K562 (cell line): ENCODE measurements around the gene LAX1. TPM values are rescaled to one million over a fixed set of nuclear protein-coding genes. Genes with fewer than 3 reads are reported as not detected.
A peak's percentile ranks its signal among the peaks of the same experiment; 100 is the strongest.

ENCODE experiments used
- BDP1 ChIP-seq: IDR thresholded peaks from 3 replicates; pipeline ENCODE4 v1.6.1; 2011; ENCODE audit not compliant: insufficient read length, insufficient read depth
- DPF2 ChIP-seq: fragments of 450-650 bp; IDR thresholded peaks from 2 replicates; pipeline ENCODE4 v1.6.1; 2016
- FIP1L1 ChIP-seq: fragments of 200-400 bp; formaldehyde crosslinking; IDR thresholded peaks from 2 replicates; pipeline ENCODE4 v1.6.1; 2018; ENCODE audit warnings: mild to moderate bottlenecking, low read depth, low read length; ENCODE audit not compliant: poor library complexity, severe bottlenecking
- GABPB1 ChIP-seq: sonication (generic); formaldehyde crosslinking; IDR thresholded peaks from 2 replicates; pipeline ENCODE4 v1.8.0; 2022; ENCODE audit warnings: mild to moderate bottlenecking, missing genetic modification reagents
- GATA2 ChIP-seq: sonication (generic); formaldehyde crosslinking; IDR thresholded peaks from 2 replicates; pipeline ENCODE4 v1.4.0; 2020; ENCODE audit warnings: mild to moderate bottlenecking, missing genetic modification reagents
- HDAC1 ChIP-seq, 2 experiments: fragments of 450-650 bp; IDR thresholded peaks; 2 replicates each; pipeline ENCODE4 v1.6.1; 2016 to 2017; ENCODE audit warnings: inconsistent platforms in 1 of 2, mild to moderate bottlenecking in 1 of 2, moderate library complexity in 1 of 2
- JUNB ChIP-seq: fragments of 450-650 bp; formaldehyde crosslinking; conservative IDR thresholded peaks from 2 replicates; pipeline ENCODE4 v1.4.0; 2020; ENCODE audit warnings: mild to moderate bottlenecking
- KAT7 ChIP-seq: sonication (generic); formaldehyde crosslinking; IDR thresholded peaks from 2 replicates; pipeline ENCODE4 v1.8.0; 2022; ENCODE audit warnings: missing genetic modification reagents, mild to moderate bottlenecking, borderline replicate concordance
- MTA1 ChIP-seq: fragments of 450-650 bp; IDR thresholded peaks from 2 replicates; pipeline ENCODE4 v1.6.1; 2017; ENCODE audit warnings: borderline replicate concordance
- MTA2 ChIP-seq: fragments of 450-650 bp; IDR thresholded peaks from 2 replicates; pipeline ENCODE4 v1.6.1; 2016; ENCODE audit warnings: low read depth
- MTA3 ChIP-seq: fragments of 450-650 bp; formaldehyde crosslinking; IDR thresholded peaks from 2 replicates; pipeline ENCODE4 v1.6.1; 2017; ENCODE audit warnings: mild to moderate bottlenecking, borderline replicate concordance
- NFIC ChIP-seq: fragments of 450-650 bp; IDR thresholded peaks from 2 replicates; pipeline ENCODE4 v1.6.1; 2017; ENCODE audit warnings: mild to moderate bottlenecking, inconsistent platforms
- SMARCE1 ChIP-seq: fragments of 450-650 bp; IDR thresholded peaks from 2 replicates; pipeline ENCODE4 v1.7.1; 2016; ENCODE audit warnings: mild to moderate bottlenecking
- ZBTB7A ChIP-seq: IDR thresholded peaks from 2 replicates; pipeline ENCODE4 v1.6.1; 2011; ENCODE audit warnings: low read depth, mild to moderate bottlenecking, low read length, moderate library complexity, borderline replicate concordance; ENCODE audit not compliant: control insufficient read depth
- ZFP36 ChIP-seq: fragments of 150-350 bp; IDR thresholded peaks from 2 replicates; pipeline ENCODE4 v1.6.1; 2018; ENCODE audit warnings: low read length, low read depth; ENCODE audit not compliant: partially characterized antibody
- ZFPM2 ChIP-seq: fragments of 250-450 bp; sonication (Bioruptor Pico); IDR thresholded peaks from 2 replicates; pipeline ENCODE4 v1.5.1; 2022; ENCODE audit warnings: mild to moderate bottlenecking
- ZNF274 ChIP-seq: IDR thresholded peaks from 2 replicates; pipeline ENCODE4 v1.6.1; 2011; ENCODE audit warnings: low read depth, mild to moderate bottlenecking, low read length, moderate library complexity, borderline replicate concordance
- ZNF699 ChIP-seq: fragments of 250-450 bp; sonication (Bioruptor Pico); IDR thresholded peaks from 2 replicates; pipeline ENCODE4 v1.8.0; 2021; ENCODE audit warnings: mild to moderate bottlenecking, moderate library complexity; ENCODE audit not compliant: insufficient replicate concordance
- ZNF707 ChIP-seq: fragments of 250-450 bp; sonication (Bioruptor Pico); conservative IDR thresholded peaks from 2 replicates; pipeline ENCODE4 v1.8.0; 2022; ENCODE audit warnings: inconsistent platforms, mild to moderate bottlenecking, moderate library complexity
- ZNF780A ChIP-seq: fragments of 250-450 bp; sonication (Bioruptor Pico); IDR thresholded peaks from 2 replicates; pipeline ENCODE4 v1.5.0; 2021; ENCODE audit warnings: mild to moderate bottlenecking
- polyA plus RNA-seq, 8 experiments: library from polyadenylated mRNA; depleted of rRNA in 4 of 8; stranded (reverse) in 5 of 8; unstranded in 3 of 8; fragments of >200 nt; fragmentation: Nextera tagmentation in 2 of 8; fragmentation: Illumina TruSeq in 1 of 8; extraction: Ambion mirVana in 2 of 8; extraction: Trizol in 1 of 8; gene quantifications; 2 replicates each; pipeline versions ENCODE4 v1.2.1 to v1.2.3, GENCODE V29; 2011 to 2014; ENCODE audit warnings: inconsistent platforms in 1 of 8, missing spikeins in 1 of 8
- total RNA-seq, 7 experiments: library from RNA; depleted of rRNA in 6 of 7; stranded (reverse); fragments of >200 nt in 6 of 7; fragmentation: Illumina TruSeq in 2 of 7; extraction: Trizol in 2 of 7; gene quantifications; 2 replicates each; pipeline versions ENCODE4 v1.2.1 to v1.2.3, GENCODE V29; 2011 to 2021; ENCODE audit warnings: low replicate concordance in 1 of 7
- TF ChIP-seq, protein P1 (sequence below): fragments of 450-650 bp; conservative IDR thresholded peaks from 2 replicates; pipeline ENCODE4 v1.6.1; 2016; ENCODE audit warnings: missing genetic modification characterization, low read depth, mild to moderate bottlenecking, control low read depth, missing compliant biosample characterization
- TF ChIP-seq, protein P2 (sequence below): IDR thresholded peaks from 3 replicates; pipeline ENCODE4 v1.6.1; 2011; ENCODE audit warnings: borderline replicate concordance, mild to moderate bottlenecking, moderate library complexity; ENCODE audit not compliant: insufficient read length; ENCODE audit errors: extremely low read depth
- TF ChIP-seq, protein P3 (sequence below), 3 experiments: fragments of 200-800 bp in 1 of 3; sonication (Bioruptor generic) in 1 of 3; sonication (generic) in 1 of 3; formaldehyde crosslinking in 1 of 3; IDR thresholded peaks; 2 replicates each; pipeline versions ENCODE4 v1.6.1 to v1.8.0; 2016 to 2022; ENCODE audit warnings: mild to moderate bottlenecking in 2 of 3, missing compliant biosample characterization in 2 of 3, missing genetic modification characterization in 2 of 3, missing genetic modification reagents in 1 of 3
- TF ChIP-seq, protein P4 (sequence below): fragments of 450-650 bp; IDR thresholded peaks from 2 replicates; pipeline ENCODE4 v1.6.1; 2016

LAX1 gene
- total and polyA plus RNA-seq, 9 of the 15 experiments (the other 6 are each of a cell fraction or from before 2014, with no cell fraction given), result not detected

DNA sequence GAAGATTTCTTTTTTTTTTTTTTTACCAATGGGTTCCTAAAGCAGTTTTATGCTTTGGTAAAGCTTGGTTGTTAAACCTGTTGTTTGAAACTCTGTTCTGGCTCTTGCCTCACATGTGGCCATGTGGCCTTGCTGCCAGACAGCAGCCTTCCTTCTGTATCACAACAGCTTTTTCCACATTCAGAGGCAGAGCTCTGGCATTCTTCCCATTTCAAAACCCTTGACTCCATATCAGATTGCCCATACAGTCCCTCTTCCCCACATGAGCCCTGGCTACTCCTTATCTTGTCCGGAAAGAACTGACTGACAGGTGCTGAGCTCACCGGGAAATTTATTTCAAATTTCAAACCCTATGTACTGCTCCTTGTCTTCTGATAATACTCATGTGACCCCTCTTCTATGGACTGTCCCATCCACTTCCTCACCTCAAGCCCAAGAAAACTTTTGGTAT lies 38.5 kb upstream of the LAX1 start (continued):
- TF ChIP-seq ZFPM2 (CRISPR knock-in tag) (no peak), MTA3 (peak; percentile 79; the same call in 1 of the 2 replicates), JUNB (CRISPR knock-in tag) (no peak), ZNF699 (CRISPR knock-in tag) (no peak), HDAC1 (IDR thresholded peaks at IDR 0.05) (peak in 1 of 2 experiments; percentile 77; a peak in 2 of 4 replicates), NFIC (peak; percentile 97), DPF2 (peak; percentile 93), MTA1 (peak; percentile 65), ZFP36 (peak; percentile 56), FIP1L1 (no peak), GABPB1 (CRISPR knock-in tag) (no peak), ZNF274 (no peak), SMARCE1 (peak; percentile 89), GATA2 (CRISPR knock-in tag) (peak; percentile 79; the same call in 1 of the 2 replicates), BDP1 (no peak), KAT7 (no peak), ZNF780A (CRISPR knock-in tag) (no peak), MTA2 (peak; percentile 81), ZBTB7A (no peak), ZNF707 (CRISPR knock-in tag) (no peak)
- TF ChIP-seq, protein P1, sequence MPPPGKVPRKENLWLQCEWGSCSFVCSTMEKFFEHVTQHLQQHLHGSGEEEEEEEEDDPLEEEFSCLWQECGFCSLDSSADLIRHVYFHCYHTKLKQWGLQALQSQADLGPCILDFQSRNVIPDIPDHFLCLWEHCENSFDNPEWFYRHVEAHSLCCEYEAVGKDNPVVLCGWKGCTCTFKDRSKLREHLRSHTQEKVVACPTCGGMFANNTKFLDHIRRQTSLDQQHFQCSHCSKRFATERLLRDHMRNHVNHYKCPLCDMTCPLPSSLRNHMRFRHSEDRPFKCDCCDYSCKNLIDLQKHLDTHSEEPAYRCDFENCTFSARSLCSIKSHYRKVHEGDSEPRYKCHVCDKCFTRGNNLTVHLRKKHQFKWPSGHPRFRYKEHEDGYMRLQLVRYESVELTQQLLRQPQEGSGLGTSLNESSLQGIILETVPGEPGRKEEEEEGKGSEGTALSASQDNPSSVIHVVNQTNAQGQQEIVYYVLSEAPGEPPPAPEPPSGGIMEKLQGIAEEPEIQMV, result no peak
- TF ChIP-seq, protein P2, sequence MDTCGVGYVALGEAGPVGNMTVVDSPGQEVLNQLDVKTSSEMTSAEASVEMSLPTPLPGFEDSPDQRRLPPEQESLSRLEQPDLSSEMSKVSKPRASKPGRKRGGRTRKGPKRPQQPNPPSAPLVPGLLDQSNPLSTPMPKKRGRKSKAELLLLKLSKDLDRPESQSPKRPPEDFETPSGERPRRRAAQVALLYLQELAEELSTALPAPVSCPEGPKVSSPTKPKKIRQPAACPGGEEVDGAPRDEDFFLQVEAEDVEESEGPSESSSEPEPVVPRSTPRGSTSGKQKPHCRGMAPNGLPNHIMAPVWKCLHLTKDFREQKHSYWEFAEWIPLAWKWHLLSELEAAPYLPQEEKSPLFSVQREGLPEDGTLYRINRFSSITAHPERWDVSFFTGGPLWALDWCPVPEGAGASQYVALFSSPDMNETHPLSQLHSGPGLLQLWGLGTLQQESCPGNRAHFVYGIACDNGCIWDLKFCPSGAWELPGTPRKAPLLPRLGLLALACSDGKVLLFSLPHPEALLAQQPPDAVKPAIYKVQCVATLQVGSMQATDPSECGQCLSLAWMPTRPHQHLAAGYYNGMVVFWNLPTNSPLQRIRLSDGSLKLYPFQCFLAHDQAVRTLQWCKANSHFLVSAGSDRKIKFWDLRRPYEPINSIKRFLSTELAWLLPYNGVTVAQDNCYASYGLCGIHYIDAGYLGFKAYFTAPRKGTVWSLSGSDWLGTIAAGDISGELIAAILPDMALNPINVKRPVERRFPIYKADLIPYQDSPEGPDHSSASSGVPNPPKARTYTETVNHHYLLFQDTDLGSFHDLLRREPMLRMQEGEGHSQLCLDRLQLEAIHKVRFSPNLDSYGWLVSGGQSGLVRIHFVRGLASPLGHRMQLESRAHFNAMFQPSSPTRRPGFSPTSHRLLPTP, result no peak
- TF ChIP-seq, protein P3, sequence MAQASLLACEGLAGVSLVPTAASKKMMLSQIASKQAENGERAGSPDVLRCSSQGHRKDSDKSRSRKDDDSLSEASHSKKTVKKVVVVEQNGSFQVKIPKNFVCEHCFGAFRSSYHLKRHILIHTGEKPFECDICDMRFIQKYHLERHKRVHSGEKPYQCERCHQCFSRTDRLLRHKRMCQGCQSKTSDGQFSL (CRISPR knock-in tag; IDR thresholded peaks at IDR 0.05), result no peak
- TF ChIP-seq, protein P3 (tag; IDR thresholded peaks at IDR 0.05), result no peak
- TF ChIP-seq, protein P4, sequence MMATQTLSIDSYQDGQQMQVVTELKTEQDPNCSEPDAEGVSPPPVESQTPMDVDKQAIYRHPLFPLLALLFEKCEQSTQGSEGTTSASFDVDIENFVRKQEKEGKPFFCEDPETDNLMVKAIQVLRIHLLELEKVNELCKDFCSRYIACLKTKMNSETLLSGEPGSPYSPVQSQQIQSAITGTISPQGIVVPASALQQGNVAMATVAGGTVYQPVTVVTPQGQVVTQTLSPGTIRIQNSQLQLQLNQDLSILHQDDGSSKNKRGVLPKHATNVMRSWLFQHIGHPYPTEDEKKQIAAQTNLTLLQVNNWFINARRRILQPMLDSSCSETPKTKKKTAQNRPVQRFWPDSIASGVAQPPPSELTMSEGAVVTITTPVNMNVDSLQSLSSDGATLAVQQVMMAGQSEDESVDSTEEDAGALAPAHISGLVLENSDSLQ, result peak; percentile 97
